DMS 273 (cell line): ENCODE measurements around the gene LGMN.
A peak's percentile ranks its signal among the peaks of the same experiment; 100 is the strongest.
"Not testable (repeated sequence)": the region's sequence is repeated elsewhere in the genome, so short reads cannot be mapped to it uniquely, and the experiment has no call there.

Experiments used
- DNase-seq: peaks from one replicate; lab custom pipeline; 2025; ENCODE audit not compliant: unreplicated experiment; lab: John Stamatoyannopoulos, UW

Gene LGMN

GRCh38 chr14:92702441-92702918 lies 45.9 kb downstream of the LGMN start:
- no peak for DNase-seq

GRCh38 chr14:92701826-92702225 lies 46.6 kb downstream of the LGMN start:
- DNase-seq, result no peak

- DNase-seq, result no peak
Measured at GRCh38 chr14:92698393-92698792, 50.0 kb downstream of the LGMN start.

- DNase-seq, result no peak
Measured at GRCh38 chr14:92696366-92696765, 52.1 kb downstream of the LGMN start.

GRCh38 chr14:92695562-92695961 lies 52.9 kb downstream of the LGMN start:
- no peak for DNase-seq

- DNase-seq, result no peak
Measured at GRCh38 chr14:92694807-92695206, 53.6 kb downstream of the LGMN start.

- no peak for DNase-seq
Measured at GRCh38 chr14:92693998-92694795, 54.2 kb downstream of the LGMN start.

- peak; percentile 96 for DNase-seq
Measured at GRCh38 chr14:92692822-92693226, 55.6 kb downstream of the LGMN start.

GRCh38 chr14:92690171-92691011 lies 58.0 kb downstream of the LGMN start:
- peak; percentile 85 for DNase-seq

- peak; percentile 74 for DNase-seq
Measured at GRCh38 chr14:92688434-92689375, 59.7 kb downstream of the LGMN start.

- peak; percentile 84 for DNase-seq
Measured at GRCh38 chr14:92687681-92688433, 60.6 kb downstream of the LGMN start.

- peak; percentile 92 for DNase-seq
Measured at GRCh38 chr14:92686900-92687427, 61.5 kb downstream of the LGMN start.

GRCh38 chr14:92686411-92686899 lies 62.0 kb downstream of the LGMN start:
- no peak for DNase-seq

- no peak for DNase-seq
Measured at GRCh38 chr14:92685784-92686355, 62.6 kb downstream of the LGMN start.

GRCh38 chr14:92684801-92685560 lies 63.4 kb downstream of the LGMN start:
- no peak for DNase-seq

GRCh38 chr14:92683041-92683440 lies 65.4 kb downstream of the LGMN start:
- no peak for DNase-seq

GRCh38 chr14:92680781-92681650 lies 67.4 kb downstream of the LGMN start:
- DNase-seq, result peak; percentile 90

- not testable (repeated sequence) for DNase-seq
Measured at GRCh38 chr14:92680330-92680729, 68.1 kb downstream of the LGMN start.
